ENCODE data around the gene PLPPR1.

Gene PLPPR1

DNA sequence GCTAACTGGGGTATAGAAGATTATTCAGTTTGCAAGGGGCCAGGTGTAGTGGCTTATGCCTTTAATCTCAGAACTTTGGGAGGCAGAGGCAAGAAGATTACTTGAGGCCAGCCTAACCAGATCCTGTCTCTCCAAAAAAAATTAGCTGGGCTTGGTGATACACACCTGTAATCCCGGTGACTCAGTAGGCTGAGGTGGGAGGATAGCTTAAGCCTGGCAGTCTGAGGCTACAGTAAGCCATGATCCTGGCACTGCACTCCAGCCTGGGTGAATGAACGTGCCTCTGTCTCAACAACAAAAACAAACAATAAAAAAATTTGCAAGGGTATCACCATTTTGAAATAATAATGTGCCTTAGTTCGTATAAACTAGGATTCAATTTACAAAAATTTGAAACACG is 305.0 kb downstream of the PLPPR1 start:
- TF ChIP-seq POLR2A (IDR thresholded peaks at IDR 0.05; ENCODE audit: low read depth, low read length) (no peak), POLR2AphosphoS5 (IDR thresholded peaks at IDR 0.05; ENCODE audit: low read depth, low read length) (no peak), TAF1 (IDR thresholded peaks at IDR 0.05; ENCODE audit: borderline replicate concordance, low read depth, low read length) (no peak)
- no peak for DNase-seq (ENCODE audit: insufficient read length)
- FAIRE-seq: no peak

GRCh38 chr9:101333926-101334702 is 305.6 kb downstream of the PLPPR1 start:
- TF ChIP-seq POLR2A (IDR thresholded peaks at IDR 0.05; ENCODE audit: low read depth, low read length) (no peak), POLR2AphosphoS5 (IDR thresholded peaks at IDR 0.05; ENCODE audit: low read depth, low read length) (no peak), TAF1 (IDR thresholded peaks at IDR 0.05; ENCODE audit: borderline replicate concordance, low read depth, low read length) (no peak)
- DNase-seq (ENCODE audit: insufficient read length) (no peak), FAIRE-seq (no peak)

DNA sequence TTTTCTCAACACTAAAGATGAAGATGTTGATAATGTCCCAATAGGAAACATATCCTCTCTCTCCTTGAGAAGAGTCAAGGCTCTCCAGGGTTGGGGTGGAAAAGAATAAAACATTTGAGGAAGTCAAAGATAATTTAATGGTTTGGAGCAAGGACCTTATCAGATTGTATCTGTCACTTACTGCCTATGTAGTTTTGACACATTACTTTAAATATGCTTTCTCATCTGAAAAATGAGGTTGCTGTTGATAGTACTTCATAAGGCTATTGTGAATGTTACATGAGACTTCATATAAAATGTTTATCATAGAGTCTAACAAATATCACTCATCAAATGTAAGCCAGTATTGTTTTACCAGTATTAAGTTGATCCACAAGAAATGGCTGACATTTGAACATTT is 307.6 kb downstream of the PLPPR1 start:
- FAIRE-seq: no peak
- no peak for DNase-seq (ENCODE audit: insufficient read length)
- TF ChIP-seq POLR2AphosphoS5 (IDR thresholded peaks at IDR 0.05; ENCODE audit: low read depth, low read length) (no peak), POLR2A (IDR thresholded peaks at IDR 0.05; ENCODE audit: low read depth, low read length) (no peak), TAF1 (IDR thresholded peaks at IDR 0.05; ENCODE audit: borderline replicate concordance, low read depth, low read length) (no peak)

DNA sequence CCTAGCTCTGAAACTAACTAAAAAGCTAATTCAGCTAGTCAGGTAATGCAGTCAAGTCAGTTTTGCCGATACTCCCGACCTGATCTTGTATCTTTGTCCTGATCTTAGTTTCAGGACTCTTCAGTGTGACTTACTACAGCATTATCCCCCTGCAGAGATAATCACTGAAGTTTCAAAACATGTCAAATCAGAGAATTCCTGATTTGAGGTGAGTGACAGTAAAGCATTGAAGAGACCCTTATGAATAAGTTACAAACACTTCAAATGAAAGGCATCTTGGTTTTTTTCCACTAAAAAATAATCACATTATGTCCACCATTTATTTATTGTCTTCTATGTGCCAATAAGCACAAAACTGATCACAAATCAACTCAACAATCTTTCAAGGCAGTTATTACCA is 308.7 kb downstream of the PLPPR1 start:
- TF ChIP-seq POLR2AphosphoS5 (IDR thresholded peaks at IDR 0.05; ENCODE audit: low read depth, low read length) (no peak), POLR2A (IDR thresholded peaks at IDR 0.05; ENCODE audit: low read depth, low read length) (no peak), TAF1 (IDR thresholded peaks at IDR 0.05; ENCODE audit: borderline replicate concordance, low read depth, low read length) (no peak)
- no peak for DNase-seq (ENCODE audit: insufficient read length)
- FAIRE-seq: no peak

DNA sequence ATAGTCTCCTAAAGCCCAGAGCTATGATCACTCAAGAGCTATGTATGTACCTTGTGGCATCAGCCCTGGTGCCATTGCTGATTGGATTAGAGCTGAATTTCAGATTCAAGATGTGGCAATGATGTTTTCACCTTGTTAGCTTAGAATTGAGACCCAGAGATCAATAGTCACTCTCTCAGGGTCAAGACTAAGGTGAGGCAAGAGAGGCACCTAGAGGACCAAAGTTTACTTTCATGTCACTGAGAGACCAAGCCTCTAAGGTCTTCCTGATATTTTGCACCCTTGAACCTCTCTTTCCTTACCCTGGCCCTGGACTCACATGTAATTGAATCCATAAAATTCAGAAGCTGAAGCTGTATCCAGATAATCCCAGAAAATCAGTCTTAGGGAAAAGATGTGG is 313.4 kb downstream of the PLPPR1 start:
- TF ChIP-seq POLR2A (IDR thresholded peaks at IDR 0.05; ENCODE audit: low read depth, low read length) (no peak), POLR2AphosphoS5 (IDR thresholded peaks at IDR 0.05; ENCODE audit: low read depth, low read length) (no peak), TAF1 (IDR thresholded peaks at IDR 0.05; ENCODE audit: borderline replicate concordance, low read depth, low read length) (no peak)
- DNase-seq (ENCODE audit: insufficient read length) (no peak), FAIRE-seq (no peak)

DNA sequence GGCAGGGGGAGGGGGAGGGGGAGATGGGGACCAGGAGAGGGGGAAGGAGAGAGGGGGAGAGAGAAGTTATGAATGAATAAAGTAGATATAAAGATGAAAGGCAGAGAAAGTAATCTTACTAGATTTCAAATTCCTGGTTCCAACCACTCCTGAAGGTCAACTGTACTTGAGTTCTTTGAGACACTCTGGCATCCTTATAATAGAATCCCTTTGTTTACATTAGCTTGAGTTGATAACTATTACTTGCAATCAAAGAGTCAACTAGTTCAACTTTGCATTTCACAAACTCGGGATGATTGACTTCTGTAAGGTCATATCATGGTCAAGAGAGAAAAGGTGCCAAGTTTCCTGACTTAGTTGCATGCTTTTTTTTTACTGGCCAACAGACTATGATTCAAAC is 314.1 kb downstream of the PLPPR1 start:
- DNase-seq (ENCODE audit: insufficient read length): no peak
- no peak for FAIRE-seq
- TF ChIP-seq POLR2A (IDR thresholded peaks at IDR 0.05; ENCODE audit: low read depth, low read length): no peak

DNA sequence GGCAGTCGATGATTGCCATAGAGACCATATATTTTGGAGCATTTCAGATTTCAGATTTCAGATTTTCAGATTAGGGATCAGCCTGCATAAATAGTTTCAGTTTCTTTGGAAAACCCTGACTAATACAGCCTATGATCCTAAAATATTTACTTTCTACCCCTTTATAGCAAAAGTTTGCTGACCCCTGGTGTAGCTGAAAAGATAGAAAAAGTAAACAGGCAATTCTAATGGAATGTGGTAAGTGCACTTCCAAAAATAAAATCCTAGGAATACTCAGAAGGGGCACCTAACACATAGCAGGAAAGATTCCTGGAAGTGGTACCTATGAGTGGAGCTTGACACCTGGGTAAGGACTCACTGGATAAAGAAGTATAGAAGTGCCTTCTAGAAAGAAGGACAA is 321.8 kb downstream of the PLPPR1 start:
- no peak for FAIRE-seq
- no peak for TF ChIP-seq POLR2AphosphoS5 (IDR thresholded peaks at IDR 0.05; ENCODE audit: low read depth, low read length)
- TF ChIP-seq POLR2A (IDR thresholded peaks at IDR 0.05; ENCODE audit: low read depth, low read length): no peak
- no peak for TF ChIP-seq TAF1 (IDR thresholded peaks at IDR 0.05; ENCODE audit: borderline replicate concordance, low read depth, low read length)
- no peak for DNase-seq (ENCODE audit: insufficient read length)

GRCh38 chr9:101352892-101353463 is 324.5 kb downstream of the PLPPR1 start:
- no peak for TF ChIP-seq POLR2A (IDR thresholded peaks at IDR 0.05; ENCODE audit: low read depth, low read length)
- no peak for TF ChIP-seq POLR2AphosphoS5 (IDR thresholded peaks at IDR 0.05; ENCODE audit: low read depth, low read length)
- TF ChIP-seq TAF1 (IDR thresholded peaks at IDR 0.05; ENCODE audit: borderline replicate concordance, low read depth, low read length): no peak
- FAIRE-seq (no peak), DNase-seq (ENCODE audit: insufficient read length) (no peak)

GRCh38 chr9:101353683-101354082 is 325.2 kb downstream of the PLPPR1 start:
- FAIRE-seq: no peak

GRCh38 chr9:101354143-101354764 is 325.7 kb downstream of the PLPPR1 start:
- FAIRE-seq (no peak), DNase-seq (ENCODE audit: insufficient read length) (no peak)
- TF ChIP-seq POLR2AphosphoS5 (IDR thresholded peaks at IDR 0.05; ENCODE audit: low read depth, low read length): no peak
- no peak for TF ChIP-seq POLR2A (IDR thresholded peaks at IDR 0.05; ENCODE audit: low read depth, low read length)
- TF ChIP-seq TAF1 (IDR thresholded peaks at IDR 0.05; ENCODE audit: borderline replicate concordance, low read depth, low read length): no peak

More at GRCh38 chr9:101353683-101354082, 325.2 kb downstream of the PLPPR1 start:
- DNase-seq (ENCODE audit: insufficient read length): no peak
- TF ChIP-seq TAF1 (IDR thresholded peaks at IDR 0.05; ENCODE audit: borderline replicate concordance, low read depth, low read length) (no peak), POLR2A (IDR thresholded peaks at IDR 0.05; ENCODE audit: low read depth, low read length) (no peak), POLR2AphosphoS5 (IDR thresholded peaks at IDR 0.05; ENCODE audit: low read depth, low read length) (no peak)

DNA sequence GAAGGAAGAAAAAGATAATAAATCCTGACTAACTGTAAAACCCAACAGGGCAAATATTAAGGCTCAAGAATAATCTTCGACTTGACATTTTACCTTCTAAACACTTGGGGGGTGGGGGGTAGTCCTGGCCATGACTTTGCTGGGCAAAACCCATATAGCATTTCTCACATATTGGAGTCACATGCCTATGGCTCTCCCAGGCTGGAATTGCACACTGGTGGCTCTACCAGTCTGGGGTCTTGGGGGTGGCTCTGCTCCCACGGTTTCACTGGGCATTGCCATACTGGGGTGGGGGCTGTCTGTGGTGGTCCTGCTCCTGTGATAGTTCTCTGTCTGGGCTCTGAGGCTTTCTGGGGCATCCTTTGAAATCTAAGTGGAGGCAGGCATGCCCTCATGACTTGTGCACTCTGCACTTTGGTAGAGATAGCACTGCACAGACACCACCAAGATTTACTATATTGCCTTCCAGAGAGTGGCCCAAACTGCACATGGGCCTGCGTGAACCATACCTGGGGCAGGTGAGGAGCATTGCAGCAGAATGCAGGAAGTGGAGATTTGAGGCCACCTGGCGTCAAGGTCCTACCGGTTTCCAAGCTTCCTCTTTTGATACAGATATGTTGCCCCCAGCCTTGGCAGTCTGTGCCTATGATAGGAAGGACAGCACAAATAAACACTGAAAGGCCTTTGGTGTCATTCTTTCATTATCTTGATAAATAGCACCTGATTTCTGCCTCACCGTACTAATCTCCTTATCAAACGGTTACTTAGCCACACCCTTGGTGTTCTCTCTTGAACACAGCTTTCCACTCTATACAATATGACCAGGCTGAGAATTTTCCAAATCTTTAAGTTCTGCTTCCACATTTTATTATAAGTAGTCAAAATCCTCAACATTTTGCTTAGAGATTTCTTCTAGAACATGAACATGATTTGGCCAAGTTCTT is 326.5 kb downstream of the PLPPR1 start:
- no peak for DNase-seq (ENCODE audit: insufficient read length)
- TF ChIP-seq POLR2A (IDR thresholded peaks at IDR 0.05; ENCODE audit: low read depth, low read length): no peak
- TF ChIP-seq POLR2AphosphoS5 (IDR thresholded peaks at IDR 0.05; ENCODE audit: low read depth, low read length): no peak
- TF ChIP-seq TAF1 (IDR thresholded peaks at IDR 0.05; ENCODE audit: borderline replicate concordance, low read depth, low read length): no peak
- FAIRE-seq: no peak
